Stimulated activated CD4-positive, alpha-beta T cell treated with anti-CD3 and anti-CD28 coated beads, TNF-alpha, amount 100 ng/mL, for 48 hours (primary cell): ENCODE measurements around the gene AJUBA.
"Not testable (repeated sequence)": the region's sequence is repeated elsewhere in the genome, so short reads cannot be mapped to it uniquely, and the experiment has no call there.

ENCODE experiments used
- DNase-seq, 3 donors: peaks; one replicate each; pipeline ENCODE4 v3.0.0-alpha.2; 2020; ENCODE audit warnings: low read depth in 3 of 3

AJUBA gene

DNA sequence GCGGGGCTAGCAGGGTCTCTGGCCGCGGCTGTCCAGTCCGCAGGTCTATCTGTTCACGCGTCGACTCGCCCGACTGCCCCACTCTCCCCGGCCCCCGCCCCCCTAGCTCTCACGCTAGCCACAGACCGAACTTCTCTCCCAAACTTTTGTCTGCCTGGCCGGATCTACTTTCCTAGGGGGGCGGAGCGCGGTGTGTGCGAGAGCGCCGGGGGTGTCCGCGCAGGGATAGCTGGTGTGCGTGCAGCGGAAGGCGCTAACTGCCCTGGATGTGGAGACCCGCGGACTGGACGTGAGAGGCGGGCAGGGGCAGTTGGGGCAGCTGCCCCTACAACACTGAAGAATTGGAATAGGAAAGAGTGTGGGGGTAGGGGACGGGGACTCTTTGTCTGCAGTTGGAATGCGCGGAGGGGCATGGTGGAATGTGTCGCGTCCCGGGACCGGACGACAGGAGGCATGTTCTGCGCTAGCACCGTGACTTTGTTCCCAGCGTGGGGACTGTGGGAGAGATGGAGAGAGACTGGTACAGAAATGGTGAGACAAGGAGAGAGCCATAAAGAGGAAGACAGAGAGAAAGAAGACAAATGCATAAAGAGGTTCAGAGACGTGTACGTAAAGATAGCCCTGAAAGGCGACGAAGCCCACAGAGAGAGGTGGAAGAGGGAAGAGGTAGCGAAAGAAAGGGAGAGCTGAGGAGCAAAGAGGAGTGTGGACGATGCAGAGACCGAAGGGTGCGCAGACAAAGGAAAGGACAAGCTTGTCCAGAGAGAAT is at the start of gene AJUBA:
Gene AJUBA (minus strand): TSS at position 75 of the 769 bp plus-strand sequence. CDS start 285 bp downstream, outside the sequence.
- DNase-seq = peak; percentile 52 to 71 (median 60)

- DNase-seq = no peak
These were observed 48.6 kb upstream of the AJUBA start for GRCh38 chr14:23030936-23031335.

GRCh38 chr14:23028799-23029198 is 46.4 kb upstream of the AJUBA start:
- no peak for DNase-seq

DNA sequence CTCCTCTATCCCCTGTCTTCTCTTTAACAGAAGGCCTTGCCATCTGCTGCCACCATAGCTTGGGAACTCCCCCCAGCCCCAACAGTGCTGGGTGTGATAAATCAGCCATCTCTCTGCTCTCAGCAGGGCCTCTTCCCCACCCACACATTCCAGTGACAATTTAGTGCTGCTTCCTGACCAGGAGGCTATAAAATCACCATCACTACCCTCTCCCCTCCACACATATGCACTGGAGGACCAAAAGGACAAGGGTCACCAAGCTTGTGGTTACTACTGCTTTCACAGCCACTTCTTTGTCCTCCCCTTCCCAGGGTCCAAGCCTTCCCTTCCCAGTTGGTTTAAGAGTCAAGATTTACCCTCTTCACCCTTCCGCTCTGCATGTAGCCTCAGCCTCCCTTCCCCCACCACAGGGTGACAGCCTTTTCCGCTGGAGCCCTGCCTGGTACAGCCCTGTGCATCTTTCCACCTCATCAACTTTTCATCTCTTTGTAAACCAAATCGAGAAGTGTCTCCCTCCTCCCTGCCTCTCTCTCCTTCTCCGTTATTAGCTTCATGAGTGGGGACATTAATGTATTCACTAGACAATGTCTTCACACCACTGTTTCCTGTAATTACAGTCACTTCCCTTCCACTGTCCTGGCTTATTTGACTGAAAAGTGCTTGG is 42.9 kb upstream of the AJUBA start:
- DNase-seq = no peak

DNA sequence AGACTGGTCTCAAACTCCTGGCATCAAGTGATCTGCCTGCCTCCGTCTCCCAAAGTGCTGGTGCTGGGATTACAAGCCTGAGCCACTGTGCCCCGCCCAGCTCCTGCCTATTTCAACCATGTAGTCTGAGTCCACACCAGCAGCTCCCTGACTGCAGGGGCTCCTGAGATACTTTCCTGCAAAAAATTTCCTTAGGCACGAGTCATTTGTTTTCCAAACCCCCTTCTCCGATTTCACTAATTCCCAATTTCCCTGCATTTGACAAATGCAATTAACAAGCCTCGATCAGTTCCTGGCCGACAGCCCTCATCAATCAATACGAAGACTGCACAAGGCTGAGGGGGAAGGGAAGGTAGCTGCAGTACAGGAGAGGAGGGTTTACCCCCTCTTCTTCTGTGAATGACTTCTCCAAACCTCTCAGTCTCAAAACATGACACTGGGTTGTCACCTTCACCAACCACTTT is 42.3 kb upstream of the AJUBA start:
- DNase-seq = no peak

DNA sequence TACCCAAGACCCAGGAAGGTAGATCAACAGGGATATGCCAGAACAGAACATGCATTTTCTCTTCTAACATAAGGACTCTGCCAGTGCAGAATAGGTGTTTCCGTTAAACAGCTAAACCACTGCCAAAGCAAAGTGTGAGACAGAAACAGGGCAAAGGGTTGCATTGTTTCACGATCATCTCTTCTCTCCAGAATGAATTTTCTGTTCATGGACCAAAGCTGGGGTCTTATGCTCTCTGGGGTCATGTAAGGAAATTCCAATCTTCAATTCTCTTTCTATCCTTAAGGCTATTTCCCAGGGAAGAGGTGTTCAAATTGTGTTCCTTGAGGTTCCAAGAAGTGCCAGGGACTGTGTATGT is 41.4 kb upstream of the AJUBA start:
- DNase-seq = no peak

- no peak for DNase-seq
These were observed 40.9 kb upstream of the AJUBA start for GRCh38 chr14:23023022-23023794.

DNA sequence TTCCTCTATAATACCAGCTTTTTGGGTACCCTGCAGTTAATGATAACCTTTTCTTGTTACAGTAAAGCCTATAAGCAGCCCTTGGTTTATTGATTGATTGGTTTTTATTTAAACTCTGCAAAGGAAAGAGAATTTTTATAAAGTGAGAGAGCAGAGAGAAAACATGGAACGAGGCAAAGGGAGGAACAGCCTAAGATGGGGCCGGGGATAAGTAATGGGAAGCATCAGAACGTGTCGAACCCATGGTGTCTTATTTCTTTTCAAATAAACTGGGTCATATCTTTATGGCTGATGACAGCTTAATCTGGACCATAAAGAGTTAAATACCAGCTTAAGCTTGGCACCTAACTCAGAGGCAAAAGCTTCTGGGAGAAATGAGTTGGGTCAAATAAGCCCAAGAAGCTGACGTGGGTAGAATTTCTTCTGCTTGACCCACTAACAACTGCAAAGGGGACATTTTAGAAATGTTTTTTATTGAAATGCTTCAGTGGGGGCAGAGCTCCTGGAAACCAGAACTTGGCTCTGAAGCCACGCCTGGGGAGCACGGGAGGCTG is 39.6 kb upstream of the AJUBA start:
- no peak for DNase-seq

DNA sequence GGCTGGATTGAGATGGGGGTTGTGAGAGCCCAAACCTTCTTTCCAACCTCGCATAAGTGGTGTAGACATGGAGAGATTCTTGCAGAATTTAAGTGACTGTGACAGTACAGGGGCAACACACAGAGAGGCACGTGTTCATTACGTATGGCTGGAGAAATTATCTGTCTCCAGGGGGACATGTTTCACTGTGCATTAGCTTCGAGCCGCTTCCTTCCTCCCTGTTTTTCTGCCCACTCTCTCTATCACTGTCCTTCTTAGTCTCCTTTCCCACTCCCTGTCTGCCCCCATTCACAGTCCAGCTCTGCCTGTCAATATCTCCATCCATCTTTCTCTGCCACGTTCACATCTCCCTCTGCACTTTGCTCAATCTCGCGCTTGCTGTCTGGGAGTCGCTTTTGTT is 39.1 kb upstream of the AJUBA start:
- DNase-seq = no peak

DNA sequence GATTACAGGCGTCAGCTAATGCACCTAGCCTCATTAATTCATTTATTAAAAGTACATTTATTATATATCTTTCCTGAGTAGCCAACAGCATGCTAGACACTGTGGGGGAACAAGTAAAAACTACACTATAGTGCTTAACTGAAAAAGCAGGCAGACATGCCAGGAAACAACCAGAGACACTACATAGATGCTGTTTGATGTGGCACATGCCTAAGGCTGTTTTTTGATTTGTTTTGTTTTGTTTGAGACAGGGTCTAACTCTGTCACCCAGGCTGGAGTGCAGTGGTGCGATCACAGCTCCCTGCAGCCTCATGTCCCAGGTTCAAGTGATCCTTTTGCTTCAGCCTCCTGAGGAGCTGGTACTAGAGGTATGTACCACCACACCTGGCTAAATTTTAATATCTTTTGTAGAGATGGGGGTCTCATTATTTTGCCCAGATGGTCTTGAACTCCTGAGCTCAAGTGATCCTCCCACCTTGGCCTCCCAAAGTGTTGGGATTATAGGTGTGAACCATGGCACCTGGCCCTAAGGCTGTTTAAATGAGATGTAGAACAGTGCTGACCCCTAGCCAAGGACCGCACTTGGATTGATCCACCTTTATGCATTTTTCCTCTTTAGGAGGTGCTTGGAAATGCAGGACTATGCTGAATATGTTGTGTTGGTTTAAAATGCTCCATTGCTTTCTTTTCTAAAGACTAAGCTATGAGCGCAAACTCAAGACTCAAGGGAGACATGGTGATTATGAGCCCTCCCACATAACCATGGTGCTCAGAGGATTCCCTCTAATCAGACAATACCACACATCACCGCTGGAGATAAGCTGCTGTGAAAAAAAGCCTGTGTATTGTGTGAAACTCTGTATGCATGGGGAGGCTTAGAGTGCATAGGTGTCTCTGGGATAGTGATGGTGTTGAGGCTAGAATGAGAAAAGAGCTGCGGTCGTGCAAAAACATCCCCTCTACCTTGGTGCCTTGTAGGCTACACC is 38.1 kb upstream of the AJUBA start:
- DNase-seq = no peak

DNA sequence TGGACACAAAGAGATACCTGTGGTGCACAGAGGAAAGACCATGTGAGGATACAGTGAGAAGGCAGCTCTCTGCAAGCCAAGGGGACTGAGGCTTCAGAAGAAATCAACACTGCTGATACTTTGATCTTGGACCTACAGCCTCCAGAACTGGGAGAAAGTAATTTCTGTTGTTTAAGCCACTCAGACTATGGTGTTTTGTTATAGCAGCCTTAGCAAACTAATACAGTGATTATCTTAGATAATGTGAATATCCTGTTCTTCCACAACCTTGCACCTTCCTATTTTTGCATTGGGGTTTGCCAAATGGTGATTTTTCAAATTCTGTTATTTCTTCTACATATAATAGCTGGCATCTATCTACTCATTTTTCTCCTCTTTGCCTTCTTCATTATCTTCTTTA is 35.8 kb upstream of the AJUBA start:
- no peak for DNase-seq

DNA sequence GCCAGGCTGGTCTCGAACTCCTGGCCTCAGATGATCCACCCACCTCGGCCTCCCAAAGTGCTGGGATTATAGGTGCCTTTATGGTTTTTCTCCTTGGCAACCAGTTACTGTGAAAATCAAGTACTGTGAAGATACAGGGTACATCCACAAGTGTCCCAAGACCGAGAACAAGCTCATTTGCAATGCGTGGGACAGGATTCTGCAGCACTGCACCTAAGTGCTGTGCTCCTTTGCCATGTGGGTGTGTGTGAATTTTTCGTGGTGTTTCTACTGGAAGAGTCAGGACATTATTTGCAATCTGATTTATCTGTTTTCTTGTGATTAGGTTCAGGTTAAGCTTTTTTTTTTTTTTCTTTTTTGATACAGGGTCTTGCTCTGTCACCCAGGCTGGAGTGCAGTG is 34.7 kb upstream of the AJUBA start:
- DNase-seq = no peak

- no peak for DNase-seq
These were observed 33.3 kb upstream of the AJUBA start for GRCh38 chr14:23015618-23016017.

- DNase-seq = not testable (repeated sequence)
These were observed 31.4 kb upstream of the AJUBA start for GRCh38 chr14:23013749-23014054.

- DNase-seq = no peak
These were observed 30.9 kb upstream of the AJUBA start for GRCh38 chr14:23013054-23013748.

- DNase-seq = peak; percentile 66 to 90 (median 67)
These were observed 27.8 kb upstream of the AJUBA start, which contains the start of gene C14orf93 for GRCh38 chr14:23009939-23010726. Gene C14orf93, minus strand, starts transcription at chr14:23010143. Its CDS starts 11,120 bp downstream, at chr14:22999023.

DNA sequence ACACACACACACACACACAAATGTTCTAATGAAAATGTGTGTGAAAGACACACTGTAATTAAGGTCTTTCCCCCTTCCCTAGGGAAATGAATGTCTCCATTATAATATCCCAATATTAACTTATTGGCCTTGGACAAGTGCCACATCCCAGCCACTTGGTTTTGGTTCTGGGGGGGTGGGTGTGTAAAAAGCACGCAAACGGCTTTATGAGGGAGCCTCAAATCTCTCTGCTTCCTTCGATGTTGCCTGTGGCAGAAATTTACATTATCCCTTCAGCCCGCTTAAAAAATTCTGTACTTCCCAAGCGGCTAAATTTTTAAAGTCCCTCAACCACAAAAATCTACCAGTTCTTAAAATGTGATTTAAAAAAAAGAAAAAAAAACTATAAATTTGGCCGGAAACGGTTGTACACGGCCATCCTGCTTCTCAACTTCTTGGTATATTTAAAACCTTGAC is 27.2 kb upstream of the AJUBA start:
- DNase-seq = no peak

GRCh38 chr14:23008831-23009230 is 26.5 kb upstream of the AJUBA start:
- DNase-seq = no peak
